ENCODE measurements around the gene CYP27B1.
A peak's percentile ranks its signal among the peaks of the same experiment; 100 is the strongest.

CYP27B1 gene

DNA sequence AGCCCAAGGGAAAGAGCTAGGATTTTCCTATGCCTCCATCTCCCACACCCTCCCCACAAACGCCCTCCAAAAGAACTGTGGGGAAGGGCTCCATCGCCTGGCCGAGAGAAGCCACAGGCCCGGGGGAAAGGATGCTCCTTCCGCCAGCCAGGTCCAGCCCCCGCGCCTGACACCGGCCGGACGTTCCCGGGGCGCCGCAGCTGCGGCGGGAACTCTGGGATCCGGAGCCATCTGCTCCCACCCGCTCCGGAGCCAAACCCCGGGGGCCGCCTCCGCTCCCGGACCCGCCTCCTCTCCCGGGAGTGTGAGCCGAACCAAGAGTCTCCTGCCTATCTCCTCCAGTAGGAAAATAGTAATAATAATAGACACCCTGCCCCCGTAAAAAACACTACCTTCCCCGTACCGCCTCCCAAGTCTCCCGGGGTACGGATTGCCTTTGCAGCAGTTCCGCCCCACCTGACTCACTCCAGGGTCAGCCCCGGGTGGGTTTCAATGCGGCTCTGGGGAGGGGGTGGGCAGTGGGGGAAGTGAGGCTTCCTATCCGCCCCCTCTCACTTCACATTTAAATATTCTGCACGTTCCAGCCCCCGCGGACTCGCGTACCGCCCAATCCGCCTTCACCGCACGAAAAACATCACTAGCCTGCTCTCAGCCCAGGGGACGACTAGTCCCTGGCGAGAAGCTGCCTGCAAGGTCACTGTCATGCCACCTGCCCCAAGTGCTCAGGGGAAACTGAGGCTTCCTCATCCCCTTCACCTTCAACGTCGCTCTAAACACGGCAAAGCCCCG lies 30.7 kb downstream of the CYP27B1 start:
- DNase-seq (ENCODE audit: low spot score), result peak; percentile 89

DNA sequence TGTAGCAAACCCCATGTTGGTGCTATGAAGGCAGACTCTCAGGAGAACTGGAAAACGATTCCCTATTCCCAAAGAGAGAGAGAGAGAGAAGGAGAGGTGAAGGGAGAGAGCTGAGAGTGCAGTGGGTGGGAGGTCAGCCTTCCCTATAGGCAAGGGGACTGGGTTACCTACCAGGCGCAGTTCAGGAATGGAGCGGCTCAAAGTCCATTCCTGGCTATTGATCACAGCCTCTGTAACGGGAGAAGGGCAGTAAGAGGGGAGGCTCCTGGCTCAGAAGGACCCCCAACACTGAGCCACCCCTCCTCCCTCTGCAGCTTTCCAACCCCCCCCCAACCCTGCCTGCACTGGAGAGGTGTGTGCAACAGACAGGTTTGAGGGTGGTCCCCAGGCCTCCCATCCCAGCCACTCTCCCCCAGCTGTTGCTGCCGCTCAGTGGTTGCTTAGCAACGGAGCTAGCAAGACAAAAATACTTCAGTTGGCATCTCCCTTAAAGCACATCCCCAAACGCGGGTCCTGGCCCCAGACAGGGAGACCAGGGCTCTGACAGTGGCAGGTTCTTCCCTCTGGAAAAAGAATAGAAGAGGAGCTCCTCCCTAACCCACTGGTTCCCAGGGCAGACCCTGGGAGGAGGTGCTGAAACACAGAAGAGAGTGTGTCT lies 31.6 kb downstream of the CYP27B1 start:
- peak; percentile 33 for DNase-seq (ENCODE audit: low spot score)

DNA sequence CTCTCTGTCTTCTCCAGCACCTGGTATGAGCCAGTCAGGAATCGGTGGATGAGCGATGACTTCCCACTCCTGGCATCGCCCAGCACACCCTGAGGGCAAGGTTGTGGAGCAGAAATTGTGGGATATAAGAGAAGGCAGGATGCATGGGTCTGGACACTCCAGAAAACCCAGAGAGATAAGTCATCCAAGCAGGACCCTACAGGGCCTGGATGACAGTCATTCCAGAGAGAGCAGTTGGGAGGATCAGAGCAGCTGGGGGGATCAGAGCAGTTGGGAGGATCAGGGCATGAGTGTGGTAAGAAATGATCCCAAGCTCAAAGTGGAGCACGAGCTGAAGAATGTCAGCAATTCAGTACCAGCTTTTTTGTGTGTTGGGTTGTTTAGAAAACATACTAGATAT lies 32.3 kb downstream of the CYP27B1 start:
- DNase-seq (ENCODE audit: low spot score), result no peak

DNA sequence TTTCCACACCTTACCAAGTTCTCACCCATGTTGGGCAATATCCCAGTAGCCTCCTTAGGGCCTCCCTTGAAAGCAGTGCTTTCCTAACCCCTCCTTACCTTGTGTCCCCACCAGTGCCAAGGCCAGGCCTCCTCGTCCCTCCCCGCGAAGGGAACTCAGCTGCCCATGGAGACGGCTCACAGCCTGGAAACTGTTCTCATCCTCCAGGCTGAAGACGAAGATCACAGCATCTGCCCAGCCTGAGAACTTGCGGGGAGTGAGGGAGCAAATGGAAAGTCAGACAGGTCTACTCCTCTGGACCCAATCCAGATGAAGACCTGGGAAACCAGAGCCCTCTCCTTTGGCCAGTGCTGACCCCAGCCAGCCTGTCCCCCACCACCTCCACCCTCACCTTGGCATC lies 33.0 kb downstream of the CYP27B1 start:
- DNase-seq (ENCODE audit: low spot score), result no peak

DNA sequence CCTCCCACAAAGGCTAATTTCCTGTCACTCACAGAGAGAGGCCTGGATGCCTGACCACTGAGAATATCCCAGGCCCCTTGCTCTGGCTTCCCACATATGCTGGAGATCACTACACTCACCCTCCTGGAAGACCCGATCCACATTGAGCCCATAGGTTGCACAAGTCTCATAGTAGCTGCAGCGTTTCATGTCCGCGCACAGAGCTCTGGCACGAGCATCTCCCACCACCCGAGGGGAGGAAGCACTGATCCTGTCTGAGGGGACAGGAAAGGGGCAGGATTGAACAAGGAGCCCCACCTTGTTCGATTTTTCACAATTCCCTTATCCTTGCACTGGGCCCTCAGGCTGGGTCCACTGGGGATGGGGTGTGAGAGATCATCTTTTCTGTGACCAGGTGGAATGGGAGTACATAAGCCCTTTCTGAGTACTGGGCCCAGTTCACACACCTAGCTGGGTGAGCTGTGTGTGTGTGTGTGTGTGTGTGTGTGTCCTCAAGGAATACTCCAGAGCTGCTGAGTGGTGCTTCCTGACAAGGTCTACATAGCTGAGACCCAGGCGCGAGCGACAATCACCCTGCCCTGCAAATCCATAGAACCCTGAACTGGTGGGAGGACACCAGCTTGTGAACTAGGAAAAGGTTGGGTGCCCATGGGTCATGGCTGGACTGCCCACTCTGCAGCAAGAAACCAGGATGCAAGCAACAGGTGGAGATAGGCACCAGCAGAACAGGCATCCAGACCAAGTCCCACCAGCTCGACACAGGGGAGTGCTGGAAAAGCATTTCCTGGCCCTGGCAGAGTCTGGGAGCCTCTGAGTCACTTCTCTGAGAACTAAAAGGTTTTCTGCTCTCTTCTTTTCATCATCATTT lies 33.9 kb downstream of the CYP27B1 start:
- DNase-seq (ENCODE audit: low spot score), result no peak

DNA sequence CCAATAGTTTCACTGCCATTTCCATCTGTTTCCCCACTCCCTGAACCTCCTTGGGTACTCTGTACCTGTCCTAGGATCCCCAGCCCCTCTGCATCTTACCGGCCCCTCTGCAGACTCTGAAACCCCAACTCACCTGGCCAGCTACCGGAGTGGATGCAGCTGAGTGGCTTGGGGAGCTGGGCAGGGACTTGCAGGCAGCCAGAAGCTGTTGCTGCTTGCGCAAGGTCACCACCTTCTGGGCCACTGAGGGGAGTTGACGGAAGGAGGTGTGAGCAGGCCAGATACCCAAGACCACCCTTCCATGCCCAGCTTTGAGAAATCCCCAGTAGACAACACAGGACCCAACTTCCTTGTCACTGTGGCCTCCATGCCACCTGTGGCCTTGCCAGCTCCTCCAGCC lies 34.6 kb downstream of the CYP27B1 start:
- no peak for DNase-seq (ENCODE audit: low spot score)

DNA sequence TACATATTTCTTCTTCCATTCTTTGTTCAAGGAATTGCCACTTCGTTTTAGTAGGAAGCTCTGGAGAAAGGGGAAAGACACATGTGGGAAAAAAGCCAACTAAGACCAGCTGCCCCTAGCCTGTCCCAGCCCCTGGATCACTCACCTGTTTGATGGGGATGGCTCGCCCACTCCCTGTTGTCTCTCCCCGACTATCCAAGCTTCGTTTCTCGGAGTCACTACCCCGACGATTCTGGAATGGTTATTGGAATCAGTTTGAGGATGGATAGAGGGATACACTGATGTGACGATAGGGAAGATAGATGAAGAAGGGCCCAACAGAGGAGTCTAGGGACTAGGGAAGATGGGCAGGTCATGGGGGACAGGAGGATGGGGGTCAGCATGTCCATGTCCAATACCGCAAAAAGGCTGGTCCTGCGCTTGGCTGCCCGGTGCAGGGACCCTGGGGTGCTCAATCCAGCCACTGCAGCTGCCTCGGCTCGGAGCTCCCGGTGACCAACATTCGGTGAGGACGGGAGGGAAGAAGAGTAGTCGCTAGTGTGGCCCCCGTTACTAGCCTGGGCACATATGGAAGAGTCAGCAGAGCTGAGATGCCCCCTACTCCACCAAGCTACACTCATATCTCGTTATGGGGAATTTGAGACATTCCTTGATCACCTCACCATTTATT lies 35.3 kb downstream of the CYP27B1 start:
- no peak for DNase-seq (ENCODE audit: low spot score)

DNA sequence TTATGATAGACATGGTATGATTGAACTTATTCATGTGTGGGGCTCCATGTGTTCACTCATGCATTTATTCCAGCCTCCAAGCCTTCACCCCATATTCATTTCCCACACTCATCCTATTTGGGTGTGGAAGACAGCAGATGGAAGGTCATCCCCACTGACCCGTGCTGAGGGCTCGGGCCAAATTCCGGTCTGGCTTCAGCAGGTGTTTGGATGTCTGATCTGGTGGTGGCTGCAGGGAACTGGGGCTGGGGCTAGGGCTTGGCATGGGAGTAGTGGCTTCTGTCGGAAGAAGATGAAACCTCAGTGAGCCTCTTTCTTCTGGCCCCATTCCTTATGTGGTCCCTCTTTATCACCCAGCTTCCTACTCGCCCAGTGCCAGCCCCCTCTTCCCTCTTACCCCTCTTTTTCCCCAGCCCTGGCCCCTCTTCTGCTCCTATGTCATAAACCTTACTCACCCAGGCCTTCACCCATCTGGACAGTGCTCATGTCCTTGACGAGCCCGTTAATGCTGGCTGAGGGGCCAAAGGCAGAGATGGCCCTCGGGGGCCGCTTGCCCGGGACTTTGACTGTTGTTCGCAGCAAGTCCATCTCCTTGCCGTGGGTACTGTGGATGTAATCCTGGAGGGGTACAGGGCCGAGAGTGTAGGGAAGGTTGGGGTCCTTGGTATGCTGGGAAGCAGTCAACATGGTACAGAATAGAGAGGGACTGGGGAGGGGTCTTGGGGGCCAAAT lies 36.4 kb downstream of the CYP27B1 start:
- DNase-seq (ENCODE audit: low spot score), result no peak

DNA sequence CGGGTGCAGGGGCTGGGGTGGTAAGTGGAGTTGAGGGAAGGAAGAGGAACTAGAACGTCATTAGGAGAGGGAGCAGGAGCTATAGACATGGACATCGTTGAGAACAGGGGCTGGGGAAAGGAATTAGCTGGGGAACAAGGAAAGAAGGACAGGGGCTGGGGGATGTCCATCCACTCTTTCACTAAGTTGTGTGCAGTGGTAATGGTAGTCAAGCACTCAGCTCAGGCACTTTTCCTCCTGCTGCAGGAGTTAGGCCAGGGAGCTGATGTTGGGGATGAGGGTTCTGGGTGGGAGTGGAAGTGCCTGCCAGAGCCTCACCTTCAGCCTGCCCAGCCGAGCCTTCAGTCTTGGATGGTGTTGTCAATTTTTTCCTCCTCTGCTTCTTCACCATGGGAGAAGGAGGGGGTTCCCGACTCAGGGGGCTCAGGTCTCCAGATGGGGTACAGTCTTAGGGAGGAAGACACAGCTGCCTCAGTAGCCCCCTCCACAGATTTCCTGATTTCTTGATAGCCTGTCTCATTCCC lies 37.5 kb downstream of the CYP27B1 start:
- no peak for DNase-seq (ENCODE audit: low spot score)

DNA sequence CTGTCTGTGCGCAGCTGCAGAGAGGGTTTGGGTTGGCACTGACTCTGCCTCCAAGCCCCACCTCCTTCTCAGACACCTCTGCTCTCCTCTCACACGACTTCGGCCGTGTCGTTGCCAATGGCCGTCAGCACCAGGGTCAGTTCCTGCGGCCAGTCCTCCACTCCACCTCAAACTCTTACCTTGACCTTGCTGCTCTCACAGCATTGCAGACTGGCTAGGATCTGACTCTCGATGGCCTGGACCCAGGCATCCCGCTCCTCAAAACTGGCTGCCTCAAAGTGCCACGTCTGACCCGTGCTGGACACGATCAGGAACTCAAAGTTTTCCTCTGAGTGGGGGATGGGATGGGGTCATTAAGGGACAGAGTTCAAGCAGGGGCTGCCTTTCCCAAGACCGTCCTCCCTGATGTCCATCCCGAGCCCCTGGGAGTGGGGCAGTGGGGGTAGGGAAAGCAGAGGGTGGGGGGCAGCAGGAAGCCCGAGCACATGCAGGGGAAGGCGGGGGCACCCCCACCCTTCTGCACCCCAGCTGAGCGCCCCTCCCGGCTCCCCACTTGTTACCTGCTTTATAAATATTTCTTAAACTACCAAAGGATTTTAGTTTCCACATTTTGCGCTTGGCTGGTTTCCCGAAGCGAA lies 39.0 kb downstream of the CYP27B1 start:
- peak; percentile 85 for DNase-seq (ENCODE audit: low spot score)

DNA sequence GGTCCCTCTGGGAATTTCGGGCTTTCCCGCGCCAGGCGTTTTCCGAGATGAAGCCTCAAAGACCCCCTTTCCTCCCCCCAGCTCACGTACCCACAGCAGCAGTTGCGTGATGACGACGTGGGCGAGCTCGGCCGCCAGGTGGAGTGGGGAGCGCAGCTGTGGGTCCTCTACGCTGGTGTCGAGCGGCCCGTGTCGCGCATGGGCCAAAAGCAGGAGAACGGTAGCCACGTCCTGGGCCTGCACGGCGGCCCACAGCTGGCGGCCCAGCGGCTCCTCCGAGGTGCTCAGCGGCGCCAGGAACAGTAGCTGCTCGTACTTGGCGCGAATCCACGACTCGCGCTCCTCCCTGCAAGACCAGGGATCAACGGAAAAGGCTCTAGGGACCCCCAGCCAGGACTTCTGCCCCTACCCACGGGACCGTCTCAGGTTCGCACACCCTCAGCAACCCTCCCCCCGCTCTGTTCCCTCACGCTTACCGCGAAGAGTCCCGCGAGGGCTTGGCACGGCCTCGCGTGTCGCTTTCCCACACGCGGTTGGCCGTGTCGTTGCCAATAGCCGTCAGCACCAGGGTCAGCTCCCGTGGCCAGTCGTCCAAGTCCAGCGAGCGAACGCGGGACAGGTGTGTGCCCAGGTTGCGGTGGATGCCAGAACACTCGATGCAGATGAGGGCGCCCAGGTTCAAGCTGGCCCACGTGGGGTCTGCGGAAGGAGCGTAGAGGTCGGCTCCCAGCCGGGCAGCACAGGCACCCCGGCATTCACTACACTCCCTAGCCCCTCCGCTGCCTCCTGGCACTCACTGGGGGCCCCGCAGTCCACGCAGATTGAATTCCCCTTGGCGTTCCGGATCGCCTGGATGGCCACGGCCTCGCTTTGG lies 39.8 kb downstream of the CYP27B1 start:
- peak; percentile 59 for DNase-seq (ENCODE audit: low spot score)

DNA sequence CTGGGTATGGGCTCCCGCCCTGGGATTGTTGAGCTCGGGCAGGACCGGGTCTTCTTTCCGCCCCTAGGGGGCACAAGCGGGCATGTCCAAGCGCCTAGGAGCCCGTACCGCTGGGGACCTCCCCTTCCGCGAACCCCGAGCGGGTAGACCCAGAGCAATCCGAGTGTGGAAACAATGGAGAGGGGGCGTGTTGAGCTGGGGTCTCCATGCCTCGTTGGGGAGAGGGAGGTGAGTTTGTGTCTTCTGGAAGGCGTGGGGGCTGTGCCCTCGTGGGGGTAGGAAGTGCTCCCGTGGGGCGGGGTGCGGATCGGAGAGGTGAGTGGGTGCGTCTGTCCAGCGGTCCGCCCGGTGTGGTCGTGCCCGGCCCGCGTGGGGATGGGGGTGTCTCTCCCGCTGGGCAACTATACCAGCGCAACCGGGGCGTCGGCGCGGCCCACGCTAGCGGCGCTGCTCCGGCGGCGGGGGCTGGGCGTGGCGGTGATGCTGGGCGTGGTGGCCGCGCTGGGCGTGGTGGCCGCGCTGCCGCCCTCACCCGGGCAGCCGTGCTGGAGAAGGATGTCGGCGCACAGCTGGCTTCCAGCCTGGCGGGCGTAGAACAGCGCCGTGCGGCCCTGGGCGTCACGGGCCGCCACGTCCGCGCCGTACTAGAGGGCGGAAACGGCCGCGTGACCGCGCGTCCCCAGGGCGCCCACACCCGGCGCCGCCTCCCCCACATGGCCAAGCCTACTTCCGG lies 40.6 kb downstream of the CYP27B1 start:
- DNase-seq (ENCODE audit: low spot score), result peak; percentile 99

DNA sequence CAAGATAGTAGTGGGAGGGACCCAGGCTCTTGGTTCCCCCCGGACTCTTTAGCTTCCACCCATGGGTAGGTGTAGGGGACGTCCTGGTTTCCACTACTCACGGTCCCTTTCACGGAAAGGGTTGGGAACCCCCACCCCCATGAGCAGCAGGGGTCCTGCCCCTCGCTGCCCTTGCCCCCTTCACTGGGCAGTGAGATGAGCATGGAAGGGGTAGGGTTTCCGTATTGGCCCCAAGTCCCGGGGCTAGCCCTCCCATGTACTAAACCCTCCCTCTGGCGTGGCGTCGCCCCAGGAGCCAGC lies 41.1 kb downstream of the CYP27B1 start:
- DNase-seq (ENCODE audit: low spot score), result no peak

DNA sequence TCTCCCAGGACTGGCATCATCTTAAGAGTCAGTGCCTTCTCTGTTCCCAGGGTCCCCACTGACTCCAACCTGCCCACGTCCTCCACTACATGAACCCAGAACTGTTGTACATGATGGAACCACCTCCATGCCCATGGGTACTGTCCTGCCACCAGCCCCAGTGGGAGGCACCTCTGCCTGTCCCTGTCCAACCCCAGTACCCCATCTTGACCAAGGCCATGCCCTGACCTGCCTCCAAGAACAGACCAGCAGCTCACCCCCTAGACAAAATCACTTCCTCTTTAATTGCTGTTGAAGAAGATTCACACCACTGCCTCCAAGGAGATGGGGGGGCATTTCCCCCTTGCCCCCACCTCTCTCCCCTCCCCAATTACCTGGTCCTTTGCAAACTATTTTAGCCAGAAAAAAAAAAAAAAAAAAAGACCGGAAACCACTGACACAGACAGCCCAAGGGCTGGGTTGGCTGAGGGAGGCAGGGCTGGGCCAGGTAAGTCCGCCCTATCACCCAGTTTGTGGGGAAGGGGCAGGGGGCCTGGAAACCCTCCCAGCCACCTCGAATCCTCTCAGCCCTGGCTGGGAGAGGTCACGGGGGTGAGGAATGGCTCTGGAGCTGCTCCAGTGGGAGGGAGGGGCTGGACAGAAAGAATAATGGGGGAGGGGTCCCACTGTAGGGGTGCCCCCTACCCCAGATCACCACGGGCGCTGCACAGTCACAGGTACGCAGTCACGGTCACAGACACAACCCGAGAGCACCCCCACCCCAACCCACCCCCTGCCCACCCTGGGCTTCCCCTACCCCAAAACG lies 41.7 kb downstream of the CYP27B1 start:
- DNase-seq (ENCODE audit: low spot score), result no peak

DNA sequence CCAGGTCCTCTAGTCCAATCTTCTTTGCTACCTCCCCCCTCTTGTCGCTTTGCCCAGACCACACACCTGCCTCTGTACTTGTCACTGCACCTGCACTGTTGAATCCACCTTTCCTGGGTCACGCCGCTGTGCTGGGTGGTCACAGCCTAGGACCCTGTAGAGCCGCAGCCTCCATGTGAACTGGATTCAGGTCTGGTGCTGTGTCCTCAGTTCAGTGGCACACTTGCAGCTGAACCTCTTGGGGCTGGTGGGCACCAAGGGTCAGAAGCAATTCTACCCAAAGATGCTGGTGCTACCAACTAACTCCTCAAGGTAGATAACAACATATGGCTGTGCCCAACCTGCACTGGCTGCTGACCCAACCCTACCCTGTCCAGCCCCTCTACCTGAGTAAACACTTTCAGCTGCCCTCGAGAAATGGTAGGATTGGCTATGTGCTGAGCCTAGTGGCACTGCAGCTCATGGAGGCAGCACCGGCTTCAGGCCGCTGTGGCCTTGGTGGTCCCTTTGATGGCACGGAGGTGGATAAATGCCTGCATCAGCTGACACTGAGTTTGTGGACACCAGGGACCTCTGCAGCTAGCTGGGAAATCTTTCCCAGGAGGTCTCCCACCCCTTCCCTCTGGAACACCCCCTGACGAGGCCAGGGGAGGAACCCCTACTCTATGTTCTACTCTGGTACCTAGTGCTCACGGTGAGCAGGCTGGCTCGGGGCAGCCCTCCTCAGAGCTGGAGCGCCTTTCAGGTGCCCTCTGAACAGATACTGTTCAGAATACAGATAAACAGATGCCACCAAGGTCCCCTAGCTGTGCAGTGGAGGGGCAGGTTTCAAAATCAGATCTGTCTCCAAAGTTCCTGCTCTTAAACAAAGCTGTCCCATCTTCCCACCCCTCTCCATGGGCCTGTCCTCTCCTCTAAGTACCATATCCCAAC lies 42.6 kb downstream of the CYP27B1 start:
- DNase-seq (ENCODE audit: low spot score), result no peak

DNA sequence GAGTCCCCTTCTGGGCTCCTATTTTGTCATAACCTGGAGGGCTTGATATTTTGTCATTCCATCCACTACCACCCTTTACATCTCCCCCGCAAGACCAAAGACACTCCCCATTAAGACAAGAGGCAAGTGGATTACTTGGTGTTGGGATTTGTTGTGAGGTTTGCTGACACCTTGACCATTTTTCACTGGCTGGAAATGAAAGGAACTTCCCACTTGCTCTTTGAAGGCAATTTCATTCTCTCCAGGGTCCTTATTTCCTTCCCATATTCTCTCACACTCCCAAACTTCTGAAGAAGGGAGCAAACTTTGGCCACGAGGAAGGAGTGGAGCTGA lies 43.3 kb downstream of the CYP27B1 start:
- no peak for DNase-seq (ENCODE audit: low spot score)

All from iPS-NIHi11 (cell line).